ENCODE results near the gene RUSC1.

- no peak for TF ChIP-seq CTCF (IDR thresholded peaks at IDR 0.05; ENCODE audit: insufficient read depth, low read length, poor library complexity, severe bottlenecking)
- TF ChIP-seq EZH2phosphoT487 (conservative IDR thresholded peaks at IDR 0.05; ENCODE audit: low read length): no peak
Observed at GRCh38 chr1:155316922-155317321, 3.8 kb upstream of the RUSC1 start.

All from SU-DHL-6 (cell line).